GM19023 (cell line): ENCODE data around the gene PRKACB.
"Not testable (repeated sequence)": the region's sequence is repeated elsewhere in the genome, so short reads cannot be mapped to it uniquely, and the experiment has no call there.

Experiments used
- ATAC-seq: cut with Tn5 transposase; IDR thresholded peaks from one replicate; pipeline ENCODE4 v1.9.1; 2021; ENCODE audit warnings: mild to moderate bottlenecking, moderate library complexity; ENCODE audit not compliant: unreplicated experiment

The PRKACB gene

GRCh38 chr1:84214115-84214956 lies 70.3 kb downstream of the PRKACB start:
- ATAC-seq: no peak

- ATAC-seq: no peak
Observed at GRCh38 chr1:84217239-84217638, 73.2 kb downstream of the PRKACB start.

- ATAC-seq: no peak
Observed at GRCh38 chr1:84223751-84224432, 79.8 kb downstream of the PRKACB start.

- no peak for ATAC-seq
Observed at GRCh38 chr1:84224905-84225304, 80.8 kb downstream of the PRKACB start.

- ATAC-seq: no peak
Observed at GRCh38 chr1:84225646-84226045, 81.6 kb downstream of the PRKACB start.

GRCh38 chr1:84232676-84233075 lies 88.6 kb downstream of the PRKACB start:
- not testable (repeated sequence) for ATAC-seq

GRCh38 chr1:84236256-84236655 lies 92.2 kb downstream of the PRKACB start:
- ATAC-seq: no peak

GRCh38 chr1:84242641-84243040 lies 98.6 kb downstream of the PRKACB start:
- no peak for ATAC-seq

- no peak for ATAC-seq
Observed at GRCh38 chr1:84245563-84245962, 101.5 kb downstream of the PRKACB start.

GRCh38 chr1:84246213-84246612 lies 102.1 kb downstream of the PRKACB start:
- ATAC-seq: no peak

- no peak for ATAC-seq
Observed at GRCh38 chr1:84247425-84248220, 103.6 kb downstream of the PRKACB start.

- ATAC-seq: no peak
Observed at GRCh38 chr1:84250668-84251067, 106.6 kb downstream of the PRKACB start.

- ATAC-seq: no peak
Observed at GRCh38 chr1:84253036-84253435, 109.0 kb downstream of the PRKACB start.

- no peak for ATAC-seq
Observed at GRCh38 chr1:84253891-84254290, 109.8 kb downstream of the PRKACB start.

GRCh38 chr1:84254703-84255238 lies 110.7 kb downstream of the PRKACB start:
- no peak for ATAC-seq

GRCh38 chr1:84255582-84255981 lies 111.5 kb downstream of the PRKACB start:
- ATAC-seq: no peak

GRCh38 chr1:84257617-84258016 lies 113.5 kb downstream of the PRKACB start:
- ATAC-seq: no peak

GRCh38 chr1:84259376-84259775 lies 115.3 kb downstream of the PRKACB start:
- no peak for ATAC-seq

- ATAC-seq: no peak
Observed at GRCh38 chr1:84259989-84260388, 115.9 kb downstream of the PRKACB start.

- no peak for ATAC-seq
Observed at GRCh38 chr1:84260852-84261518, 116.9 kb downstream of the PRKACB start.

- ATAC-seq: no peak
Observed at GRCh38 chr1:84264961-84265360, 120.9 kb downstream of the PRKACB start.
